H1 (cell line): ENCODE data around the gene GNG13. TPM values are rescaled to one million over a fixed set of nuclear protein-coding genes. Genes with fewer than 3 reads are reported as not detected.

Experiments used
- CTCF ChIA-PET: fragments of 300-600 bp; sonication (Branson Sonifier 250); formaldehyde crosslinking; loops from one replicate; lab custom pipeline; 2021; ENCODE audit not compliant: partially characterized antibody; lab: Charles Lee
- POLR2A ChIA-PET: fragments of 300-600 bp; sonication (Branson Sonifier 250); formaldehyde crosslinking; loops from one replicate; lab custom pipeline; 2021; ENCODE audit warnings: inconsistent platforms; ENCODE audit not compliant: partially characterized antibody; lab: Charles Lee
- DNase-seq, 2 experiments: peaks; one replicate each; pipeline versions ENCODE4 v3.0.0 to v3.0.0-alpha.2; 2010 to 2022; ENCODE audit warnings: low spot score in 2 of 2, low read depth in 1 of 2, mixed read lengths in 1 of 2
- FAIRE-seq: peaks from 2 replicates; lab custom pipeline; 2011; peaks lifted over from hg19 to GRCh38; lab: Jason Lieb, UNC
- H2AFZ ChIP-seq: 2 replicates; pipeline ENCODE4 v1.8.1; 2012; ENCODE audit warnings: low read length, inconsistent platforms
- H2AK5ac ChIP-seq: 2 replicates; pipeline ENCODE4 v1.6.1; 2013; ENCODE audit warnings: low read depth, low read length
- H2BK120ac ChIP-seq: replicated peaks from 2 replicates; pipeline ENCODE3; 2013; ENCODE audit warnings: low read depth, low read length, inconsistent platforms
- H2BK12ac ChIP-seq: 2 replicates; pipeline ENCODE4 v1.6.1; 2013; ENCODE audit warnings: low read depth, low read length
- H2BK15ac ChIP-seq: 2 replicates; pipeline ENCODE4 v1.6.1; 2013; ENCODE audit warnings: low read length
- H2BK20ac ChIP-seq: 2 replicates; pipeline ENCODE4 v1.6.1; 2013; ENCODE audit warnings: low read length
- H2BK5ac ChIP-seq: 2 replicates; pipeline ENCODE4 v1.6.1; 2013; ENCODE audit warnings: low read depth, low read length
- H3K14ac ChIP-seq: 2 replicates; pipeline ENCODE4 v1.6.1; 2013; ENCODE audit warnings: inconsistent platforms; ENCODE audit not compliant: insufficient read length
- H3K18ac ChIP-seq: 2 replicates; pipeline ENCODE4 v1.6.1; 2013; ENCODE audit warnings: low read length; ENCODE audit errors: extremely low read depth
- H3K23ac ChIP-seq: 2 replicates; pipeline ENCODE4 v1.6.1; 2013; ENCODE audit warnings: inconsistent platforms; ENCODE audit not compliant: insufficient read length
- H3K23me2 ChIP-seq: 2 replicates; pipeline ENCODE4 v1.6.1; 2013; ENCODE audit warnings: low read depth, low read length
- H3K27ac ChIP-seq: 2 replicates; pipeline ENCODE4 v1.6.1; 2011; ENCODE audit warnings: low read depth, low read length, inconsistent platforms
- H3K27me3 ChIP-seq, 4 experiments: replicated peaks in 1 of 4; 1 replicate in 1 of 4; 2 replicates in 3 of 4; pipeline versions ENCODE4 v1.6.1 to v1.8.1; 2011 to 2013; ENCODE audit warnings: low read length in 3 of 4, mild to moderate bottlenecking in 3 of 4, inconsistent platforms in 2 of 4, mixed read lengths in 2 of 4, moderate library complexity in 1 of 4; ENCODE audit not compliant: control insufficient read depth in 3 of 4, insufficient read depth in 3 of 4; ENCODE audit errors: extremely low read depth in 1 of 4
- H3K36me3 ChIP-seq, 4 experiments: 2 replicates each; pipeline versions ENCODE4 v1.6.1 to v1.8.1; 2011 to 2013; ENCODE audit warnings: mild to moderate bottlenecking in 4 of 4, low read length in 3 of 4, moderate library complexity in 2 of 4, control low read depth in 1 of 4, inconsistent platforms in 1 of 4; ENCODE audit not compliant: insufficient read depth in 4 of 4, control insufficient read depth in 2 of 4
- H3K4ac ChIP-seq: replicated peaks from 2 replicates; pipeline ENCODE3; 2013; ENCODE audit warnings: low read length, low read depth, mixed read lengths, inconsistent platforms; ENCODE audit not compliant: insufficient read length
- H3K4me1 ChIP-seq, 4 experiments: replicated peaks in 1 of 4; 1 replicate in 1 of 4; 2 replicates in 3 of 4; pipeline versions ENCODE4 v1.6.1 to v1.8.1; 2011 to 2013; ENCODE audit warnings: low read length in 3 of 4, inconsistent platforms in 2 of 4, mixed read lengths in 1 of 4; ENCODE audit not compliant: insufficient read depth in 4 of 4, control insufficient read depth in 3 of 4
- H3K4me2 ChIP-seq, 2 experiments: 2 replicates each; pipeline versions ENCODE4 v1.6.1 to v1.8.1; 2011 to 2013; ENCODE audit warnings: low read depth in 2 of 2, low read length in 2 of 2, control low read depth in 1 of 2, inconsistent platforms in 1 of 2, mild to moderate bottlenecking in 1 of 2; ENCODE audit not compliant: insufficient read depth in 1 of 2
- H3K4me3 ChIP-seq, 4 experiments: fragments of 200-600, 300-600 bp in 1 of 4; sonication (generic), shearing (Covaris generic), sonication (Bioruptor Twin) in 1 of 4; 2 replicates each; pipeline versions ENCODE4 v1.5.1 to v1.8.1; 2011 to 2016; ENCODE audit warnings: low read length in 4 of 4, low read depth in 3 of 4, control low read depth in 2 of 4, inconsistent platforms in 2 of 4, mild to moderate bottlenecking in 2 of 4, mixed read lengths in 1 of 4, moderate library complexity in 1 of 4; ENCODE audit not compliant: insufficient read depth in 2 of 4; ENCODE audit errors: extremely low read depth in 1 of 4
- H3K56ac ChIP-seq: replicated peaks from 2 replicates; pipeline ENCODE3; 2013; ENCODE audit warnings: low read depth, mild to moderate bottlenecking, mixed read lengths, low read length, inconsistent platforms; ENCODE audit not compliant: insufficient read length
- H3K79me1 ChIP-seq: 2 replicates; pipeline ENCODE4 v1.6.1; 2013; ENCODE audit warnings: low read depth, low read length, control low read depth
- H3K79me2 ChIP-seq, 2 experiments: 2 replicates each; pipeline versions ENCODE4 v1.6.1 to v1.8.1; 2012 to 2013; ENCODE audit warnings: low read length in 2 of 2, mild to moderate bottlenecking in 2 of 2, inconsistent platforms in 1 of 2; ENCODE audit not compliant: insufficient read depth in 2 of 2, control insufficient read depth in 1 of 2
- H3K9ac ChIP-seq, 4 experiments: replicated peaks in 1 of 4; 1 replicate in 1 of 4; 2 replicates in 3 of 4; pipeline versions ENCODE4 v1.6.1 to v1.8.1; 2011 to 2013; ENCODE audit warnings: low read depth in 3 of 4, low read length in 3 of 4, control low read depth in 2 of 4, mild to moderate bottlenecking in 2 of 4, moderate library complexity in 2 of 4, inconsistent platforms in 1 of 4; ENCODE audit errors: extremely low read depth in 1 of 4
- H3K9me3 ChIP-seq, 2 experiments: 2 replicates each; pipeline versions ENCODE4 v1.6.1 to v1.8.1; 2012 to 2013; ENCODE audit warnings: mild to moderate bottlenecking in 2 of 2, moderate library complexity in 2 of 2, control low read depth in 1 of 2, inconsistent platforms in 1 of 2, low read depth in 1 of 2, low read length in 1 of 2, mixed read lengths in 1 of 2; ENCODE audit not compliant: insufficient read depth in 2 of 2
- H4K20me1 ChIP-seq, 2 experiments: replicated peaks in 1 of 2; 2 replicates each; pipeline versions ENCODE3 to v1.8.1; 2011 to 2013; ENCODE audit warnings: inconsistent platforms in 2 of 2, low read length in 2 of 2, mild to moderate bottlenecking in 1 of 2; ENCODE audit not compliant: insufficient read depth in 2 of 2, control insufficient read depth in 1 of 2
- H4K5ac ChIP-seq: 2 replicates; pipeline ENCODE4 v1.6.1; 2013; ENCODE audit warnings: low read length, low read depth, mixed read lengths, inconsistent platforms; ENCODE audit not compliant: insufficient read length
- H4K8ac ChIP-seq: 2 replicates; pipeline ENCODE4 v1.8.0; 2013; ENCODE audit warnings: mild to moderate bottlenecking, moderate library complexity, low read length, inconsistent platforms; ENCODE audit not compliant: insufficient read depth; ENCODE audit errors: extremely low read depth
- H4K91ac ChIP-seq: replicated peaks from 2 replicates; pipeline ENCODE3; 2013; ENCODE audit warnings: low read length, mixed read lengths, inconsistent platforms; ENCODE audit not compliant: insufficient read length
- CTBP2 ChIP-seq: IDR thresholded peaks from 2 replicates; pipeline ENCODE4 v1.7.0; 2011; ENCODE audit warnings: borderline replicate concordance, mild to moderate bottlenecking, moderate library complexity, mixed read lengths, low read length; ENCODE audit not compliant: insufficient read depth, insufficient read length
- EGR1 ChIP-seq: IDR thresholded peaks from 2 replicates; pipeline ENCODE4 v1.6.1; 2011; ENCODE audit warnings: low read depth, low read length, borderline replicate concordance
- GABPA ChIP-seq: IDR thresholded peaks from 2 replicates; pipeline ENCODE4 v1.6.1; 2011; ENCODE audit warnings: mild to moderate bottlenecking, low read length, moderate library complexity, borderline replicate concordance; ENCODE audit not compliant: insufficient read depth
- SIRT6 ChIP-seq: IDR thresholded peaks from one replicate; pipeline ENCODE4 v1.7.1; 2012; ENCODE audit warnings: low read length, inconsistent platforms
- SIX5 ChIP-seq: IDR thresholded peaks from 2 replicates; pipeline ENCODE4 v1.6.1; 2011; ENCODE audit warnings: mild to moderate bottlenecking, low read depth, low read length
- TCF12 ChIP-seq: IDR thresholded peaks from 2 replicates; pipeline ENCODE4 v1.6.1; 2011; ENCODE audit warnings: low read depth, mild to moderate bottlenecking, low read length
- WGBS, 2 experiments: shearing (Covaris generic) in 1 of 2; methylation state at CpG; one replicate each; pipeline versions ENCODE4 v1.1.6 to v1.1.7; 2013 to 2015; ENCODE audit warnings: low lambda C conversion rate in 2 of 2, mixed read lengths in 2 of 2, inconsistent platforms in 1 of 2, low coverage in 1 of 2, missing lambda C conversion rate in 1 of 2; ENCODE audit not compliant: insufficient replicate concordance in 2 of 2, insufficient coverage in 1 of 2, insufficient read length in 1 of 2; ENCODE audit errors: extremely low coverage in 1 of 2, missing lambda C conversion rate in 1 of 2; 5-methylcytosine and 5-hydroxymethylcytosine counted together
- polyA plus RNA-seq, 7 experiments: library from polyadenylated mRNA; depleted of rRNA in 3 of 7; stranded (reverse) in 5 of 7; unstranded in 2 of 7; fragments of >200 nt in 5 of 7; fragments of 200-250 nt in 2 of 7; gene quantifications; 1 replicate in 5 of 7; 2 replicates in 1 of 7; 4 replicates in 1 of 7; pipeline versions ENCODE4 v1.2.1 to v1.2.3, GENCODE V29; 2011 to 2013; ENCODE audit warnings: missing spikeins in 2 of 7, mixed read lengths in 2 of 7
- total RNA-seq: library from RNA; stranded (reverse); fragmentation: NEBNext Ultra II Directional; extraction: Animal tissue kit (Norgen Biotek cat#: 25700); gene quantifications from 2 replicates; pipeline ENCODE4 v1.2.1, GENCODE V29; 2021
- TF ChIP-seq, protein P1 (sequence below): IDR thresholded peaks from 2 replicates; pipeline ENCODE4 v1.6.1; 2012; ENCODE audit warnings: low read length, inconsistent platforms

GNG13 gene
- total and polyA plus RNA-seq, 2 of the 8 experiments (the other 6 are each of a cell fraction or from before 2014, with no cell fraction given), result not detected

DNA sequence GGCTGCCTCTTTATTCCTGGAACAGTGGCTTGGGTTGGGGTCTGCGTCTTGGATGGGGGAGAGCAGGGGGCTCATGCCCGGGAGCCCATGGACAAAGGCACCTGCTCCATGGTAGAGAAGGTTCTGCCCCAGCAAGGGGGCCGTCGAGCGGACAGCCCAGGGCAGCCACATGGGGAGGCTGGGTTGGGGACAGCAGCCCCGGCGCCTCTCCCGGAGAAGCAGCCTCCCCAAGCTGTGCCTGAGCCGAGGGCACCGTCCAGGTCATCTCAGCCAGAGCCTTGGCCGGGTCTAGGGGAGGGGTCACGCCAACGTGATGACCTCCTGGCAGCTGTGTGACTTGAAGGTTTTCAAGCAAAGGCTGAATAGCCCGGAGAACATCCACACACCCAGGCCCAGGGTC lies 32.9 kb upstream of the GNG13 start:
- TF ChIP-seq, protein P1, sequence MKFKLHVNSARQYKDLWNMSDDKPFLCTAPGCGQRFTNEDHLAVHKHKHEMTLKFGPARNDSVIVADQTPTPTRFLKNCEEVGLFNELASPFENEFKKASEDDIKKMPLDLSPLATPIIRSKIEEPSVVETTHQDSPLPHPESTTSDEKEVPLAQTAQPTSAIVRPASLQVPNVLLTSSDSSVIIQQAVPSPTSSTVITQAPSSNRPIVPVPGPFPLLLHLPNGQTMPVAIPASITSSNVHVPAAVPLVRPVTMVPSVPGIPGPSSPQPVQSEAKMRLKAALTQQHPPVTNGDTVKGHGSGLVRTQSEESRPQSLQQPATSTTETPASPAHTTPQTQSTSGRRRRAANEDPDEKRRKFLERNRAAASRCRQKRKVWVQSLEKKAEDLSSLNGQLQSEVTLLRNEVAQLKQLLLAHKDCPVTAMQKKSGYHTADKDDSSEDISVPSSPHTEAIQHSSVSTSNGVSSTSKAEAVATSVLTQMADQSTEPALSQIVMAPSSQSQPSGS, result no peak
- TF ChIP-seq CTBP2 (no peak), SIX5 (no peak), TCF12 (no peak), GABPA (no peak), SIRT6 (no peak), EGR1 (no peak)
- Histone ChIP-seq H3K27ac (no peak overlapping the region), H4K5ac (no peak overlapping the region), H3K36me3 (no peaks in the 10 kb centered on the region), H2BK15ac (no peak overlapping the region), H3K23me2 (no peaks in the 10 kb centered on the region), H4K8ac (peak overlapping the region; percentile 68; the same call in 1 of the 2 replicates), H3K9ac (no peak overlapping the region), H4K91ac (no peak overlapping the region), H2BK12ac (no peak overlapping the region), H3K18ac (no peak overlapping the region), H2BK120ac (no peak overlapping the region), H2BK5ac (no peak overlapping the region), H4K20me1 (no peaks in the 10 kb centered on the region), H3K23ac (no peak overlapping the region), H2AK5ac (no peak overlapping the region), H3K9me3 (peaks cover 15 to 52% of the 10 kb centered on the region in 2 experiments; a peak in 3 of 4 replicates), H3K27me3 (no peaks in the 10 kb centered on the region), H2BK20ac (no peak overlapping the region), H3K14ac (no peak overlapping the region), H3K4ac (no peak overlapping the region), H3K4me3 (no peak overlapping the region), H3K4me1 (no peaks in the 10 kb centered on the region), H3K79me2 (no peaks in the 10 kb centered on the region), H3K4me2 (no peak overlapping the region), H3K79me1 (no peaks in the 10 kb centered on the region), H2AFZ (no peak overlapping the region), H3K56ac (no peak overlapping the region)
- CTCF ChIA-PET, result no interaction called here
- FAIRE-seq, result no peak
- WGBS, 2 experiments, result 92% methylated on average over 14 of the region's 14 CpGs; no CpG with 5 or more reads in 1 of the 2 experiments
- DNase-seq, result no peak
- POLR2A ChIA-PET, result no interaction called here
